ENCODE data around the gene MED12.

The MED12 gene

DNA sequence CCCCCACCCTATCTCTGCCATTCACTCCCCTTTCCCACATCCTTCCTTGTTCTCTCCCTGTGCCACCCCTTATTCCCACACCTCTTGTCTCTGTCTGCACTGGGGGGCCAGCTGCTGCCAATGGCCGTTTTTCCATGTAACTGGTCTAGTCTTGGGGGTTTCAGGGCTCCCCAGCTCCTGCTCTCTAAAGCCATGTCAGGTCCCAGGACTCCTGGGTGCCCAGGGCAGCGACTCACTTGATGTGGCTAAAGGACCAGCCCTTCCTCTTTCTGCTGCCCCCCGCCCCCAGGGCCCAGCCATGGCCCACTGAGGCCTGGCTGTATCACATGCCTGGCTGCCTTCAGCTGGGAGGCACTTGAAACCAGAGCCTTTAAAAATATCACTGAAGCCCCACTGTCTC, 36.2 kb downstream of the MED12 start:
- TF ChIP-seq, protein P1, sequence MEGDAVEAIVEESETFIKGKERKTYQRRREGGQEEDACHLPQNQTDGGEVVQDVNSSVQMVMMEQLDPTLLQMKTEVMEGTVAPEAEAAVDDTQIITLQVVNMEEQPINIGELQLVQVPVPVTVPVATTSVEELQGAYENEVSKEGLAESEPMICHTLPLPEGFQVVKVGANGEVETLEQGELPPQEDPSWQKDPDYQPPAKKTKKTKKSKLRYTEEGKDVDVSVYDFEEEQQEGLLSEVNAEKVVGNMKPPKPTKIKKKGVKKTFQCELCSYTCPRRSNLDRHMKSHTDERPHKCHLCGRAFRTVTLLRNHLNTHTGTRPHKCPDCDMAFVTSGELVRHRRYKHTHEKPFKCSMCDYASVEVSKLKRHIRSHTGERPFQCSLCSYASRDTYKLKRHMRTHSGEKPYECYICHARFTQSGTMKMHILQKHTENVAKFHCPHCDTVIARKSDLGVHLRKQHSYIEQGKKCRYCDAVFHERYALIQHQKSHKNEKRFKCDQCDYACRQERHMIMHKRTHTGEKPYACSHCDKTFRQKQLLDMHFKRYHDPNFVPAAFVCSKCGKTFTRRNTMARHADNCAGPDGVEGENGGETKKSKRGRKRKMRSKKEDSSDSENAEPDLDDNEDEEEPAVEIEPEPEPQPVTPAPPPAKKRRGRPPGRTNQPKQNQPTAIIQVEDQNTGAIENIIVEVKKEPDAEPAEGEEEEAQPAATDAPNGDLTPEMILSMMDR (conservative IDR thresholded peaks at IDR 0.05; ENCODE audit: control insufficient read depth, insufficient read depth, low read depth, low read length), result no peak
- H3K4me3 ChIP-seq (ENCODE audit: control insufficient read depth, low read depth, low read length), result no peak overlapping the region
- no peak for DNase-seq (ENCODE audit: low read depth)

DNA sequence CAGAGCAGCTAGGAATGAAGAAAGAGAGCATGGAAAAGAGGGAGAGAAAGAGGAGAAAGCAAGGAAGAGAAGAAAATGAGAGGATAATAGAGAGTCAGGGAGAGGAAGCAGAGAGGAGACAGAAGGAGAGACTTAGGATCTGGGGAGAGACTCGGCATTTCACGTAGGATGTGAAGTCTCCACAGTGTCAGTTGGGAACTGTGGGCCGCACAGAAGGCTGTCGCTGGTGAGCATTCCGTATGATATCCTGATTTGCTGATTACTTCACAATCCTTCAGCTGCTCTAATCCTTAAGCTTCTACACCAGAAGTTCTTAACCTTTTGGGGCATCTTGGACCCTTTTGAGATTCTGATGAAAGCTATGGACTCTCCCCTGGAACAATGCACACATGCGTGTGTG, 40.2 kb downstream of the MED12 start:
- no peak for DNase-seq (ENCODE audit: low read depth)
- H3K4me3 ChIP-seq (ENCODE audit: control insufficient read depth, low read depth, low read length), result no peak overlapping the region
- TF ChIP-seq, protein P1 (conservative IDR thresholded peaks at IDR 0.05; ENCODE audit: control insufficient read depth, insufficient read depth, low read depth, low read length), result no peak

GRCh38 chrX:71159335-71159734, 40.9 kb downstream of the MED12 start:
- no peak overlapping the region for H3K4me3 ChIP-seq (ENCODE audit: control insufficient read depth, low read depth, low read length)
- DNase-seq (ENCODE audit: low read depth), result no peak
- TF ChIP-seq, protein P1 (conservative IDR thresholded peaks at IDR 0.05; ENCODE audit: control insufficient read depth, insufficient read depth, low read depth, low read length), result no peak

GRCh38 chrX:71160475-71160874, 42.1 kb downstream of the MED12 start:
- H3K4me3 ChIP-seq (ENCODE audit: control insufficient read depth, low read depth, low read length), result no peak overlapping the region
- DNase-seq (ENCODE audit: low read depth), result no peak
- TF ChIP-seq, protein P1 (conservative IDR thresholded peaks at IDR 0.05; ENCODE audit: control insufficient read depth, insufficient read depth, low read depth, low read length), result no peak

- TF ChIP-seq, protein P1 (conservative IDR thresholded peaks at IDR 0.05; ENCODE audit: control insufficient read depth, insufficient read depth, low read depth, low read length), result no peak
- no peak overlapping the region for H3K4me3 ChIP-seq (ENCODE audit: control insufficient read depth, low read depth, low read length)
These were observed 44.6 kb downstream of the MED12 start for GRCh38 chrX:71162981-71163380.

GRCh38 chrX:71164071-71164470, 45.7 kb downstream of the MED12 start:
- DNase-seq (ENCODE audit: low read depth), result no peak
- H3K4me3 ChIP-seq (ENCODE audit: control insufficient read depth, low read depth, low read length), result no peak overlapping the region
- TF ChIP-seq, protein P1 (conservative IDR thresholded peaks at IDR 0.05; ENCODE audit: control insufficient read depth, insufficient read depth, low read depth, low read length), result no peak

More at GRCh38 chrX:71162981-71163380, 44.6 kb downstream of the MED12 start:
- no peak for DNase-seq (ENCODE audit: low read depth)

- DNase-seq (ENCODE audit: low read depth), result no peak
- TF ChIP-seq, protein P1 (conservative IDR thresholded peaks at IDR 0.05; ENCODE audit: control insufficient read depth, insufficient read depth, low read depth, low read length), result no peak
- H3K4me3 ChIP-seq (ENCODE audit: control insufficient read depth, low read depth, low read length), result no peak overlapping the region
These were observed 48.1 kb downstream of the MED12 start for GRCh38 chrX:71166461-71166860.
